ENCODE measurements around the gene STK24. TPM values are rescaled to one million over a fixed set of nuclear protein-coding genes. Genes with fewer than 3 reads are reported as not detected.
A peak's percentile ranks its signal among the peaks of the same experiment; 100 is the strongest.

STK24 gene
- total RNA-seq, 1 donor = 56.6 TPM

DNA sequence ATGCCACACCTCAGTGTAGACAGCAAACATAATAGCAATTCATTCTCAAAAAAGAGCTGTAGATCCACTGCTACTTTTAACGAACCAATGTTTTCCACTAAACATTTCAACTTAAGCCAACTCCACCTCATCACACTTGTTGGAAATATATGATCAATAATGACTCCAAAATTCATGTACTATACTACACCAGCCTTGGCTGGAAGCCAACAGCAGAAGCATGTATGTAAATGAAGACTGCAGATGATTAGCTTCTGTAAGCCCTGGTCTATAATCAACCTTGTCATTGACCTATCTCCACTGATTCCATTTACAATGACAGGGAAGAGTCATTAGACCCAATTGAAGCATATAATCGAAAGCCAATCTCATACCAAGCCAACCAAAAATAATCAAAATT lies 71.7 kb downstream of the STK24 start:
- DNase-seq (ENCODE audit: low read depth) = no peak
- no peak overlapping the region for H3K4me3 ChIP-seq (ENCODE audit: low read depth, low read length)
- TF ChIP-seq CTCF (IDR thresholded peaks at IDR 0.05; ENCODE audit: insufficient read depth, low read depth, low read length) = no peak

GRCh38 chr13:98504371-98504963 lies 72.4 kb downstream of the STK24 start:
- DNase-seq (ENCODE audit: low read depth) = no peak
- TF ChIP-seq CTCF (IDR thresholded peaks at IDR 0.05; ENCODE audit: insufficient read depth, low read depth, low read length) = no peak
- H3K4me3 ChIP-seq (ENCODE audit: low read depth, low read length) = no peak overlapping the region

GRCh38 chr13:98504029-98504351 lies 72.9 kb downstream of the STK24 start:
- no peak for TF ChIP-seq CTCF (IDR thresholded peaks at IDR 0.05; ENCODE audit: insufficient read depth, low read depth, low read length)
- peak overlapping the region; percentile 27 for H3K4me3 ChIP-seq (ENCODE audit: low read depth, low read length)
- no peak for DNase-seq (ENCODE audit: low read depth)

- peak overlapping the region; percentile 27 for H3K4me3 ChIP-seq (ENCODE audit: low read depth, low read length)
- DNase-seq (ENCODE audit: low read depth) = peak; percentile 52
- no peak for TF ChIP-seq CTCF (IDR thresholded peaks at IDR 0.05; ENCODE audit: insufficient read depth, low read depth, low read length)
Observed at GRCh38 chr13:98503175-98504028, 73.5 kb downstream of the STK24 start.

- TF ChIP-seq CTCF (IDR thresholded peaks at IDR 0.05; ENCODE audit: insufficient read depth, low read depth, low read length) = no peak
- DNase-seq (ENCODE audit: low read depth) = no peak
- no peak overlapping the region for H3K4me3 ChIP-seq (ENCODE audit: low read depth, low read length)
Observed at GRCh38 chr13:98500963-98501421, 75.9 kb downstream of the STK24 start.

DNA sequence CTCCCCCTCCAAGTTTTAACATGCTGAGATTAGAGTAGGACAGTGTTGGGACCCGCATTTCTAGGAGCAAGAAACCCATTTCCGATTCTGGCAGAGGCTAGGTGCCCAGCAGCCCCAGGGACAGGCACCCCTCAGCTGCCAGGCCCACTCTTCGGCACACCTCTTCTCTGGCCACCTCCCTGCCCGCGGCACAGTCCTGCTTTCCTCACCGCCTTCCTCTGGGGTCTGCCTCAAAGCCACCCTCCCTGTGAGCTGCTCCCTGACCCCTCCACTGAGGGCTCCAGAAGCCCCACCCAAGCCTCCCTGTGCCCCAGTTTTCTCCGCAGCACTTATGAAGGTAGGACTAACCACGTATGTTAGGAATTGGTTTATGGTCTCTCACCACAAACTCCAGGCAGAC lies 79.9 kb downstream of the STK24 start:
- no peak for DNase-seq (ENCODE audit: low read depth)
- no peak overlapping the region for H3K4me3 ChIP-seq (ENCODE audit: low read depth, low read length)
- TF ChIP-seq CTCF (IDR thresholded peaks at IDR 0.05; ENCODE audit: insufficient read depth, low read depth, low read length) = no peak

Measured in fibroblast of villous mesenchyme (primary cell).